OCI-LY7 (cell line): ENCODE results near the gene KLRB1. TPM values are rescaled to one million over a fixed set of nuclear protein-coding genes. Genes with fewer than 3 reads are reported as not detected.

ENCODE experiments used
- BruUV-seq: library from RNA; stranded (reverse); fragments of 400-500 nt; replicated peaks from 2 replicates; lab custom pipeline; 2021; lab: Mats Ljungman, UMichigan
- CTCF ChIA-PET: fragments of 300-600 bp; sonication (Branson Sonifier 250); formaldehyde crosslinking; loops from one replicate; lab custom pipeline; 2022; ENCODE audit warnings: antibody characterized with exemption; ENCODE audit not compliant: unreplicated experiment; lab: Charles Lee
- POLR2A ChIA-PET: fragments of 300-600 bp; sonication (Branson Sonifier 250); formaldehyde crosslinking; loops from one replicate; lab custom pipeline; 2022; ENCODE audit warnings: antibody characterized with exemption; lab: Charles Lee
- DNase-seq: peaks from one replicate; pipeline ENCODE4 v3.0.0-alpha.2; 2015; ENCODE audit warnings: low spot score
- H2AFZ ChIP-seq: fragments of 200-600 bp; sonication (generic), shearing (Covaris generic); 2 replicates; pipeline ENCODE4 v1.6.1; 2014; ENCODE audit warnings: mild to moderate bottlenecking, antibody characterized with exemption, low read length, moderate library complexity
- H3K27ac ChIP-seq: fragments of 200-600 bp; sonication (generic); 2 replicates; pipeline ENCODE4 v1.5.1; 2014; ENCODE audit warnings: mixed run types, low read depth, mild to moderate bottlenecking, moderate library complexity, low read length, inconsistent platforms; ENCODE audit not compliant: poor library complexity, severe bottlenecking
- H3K36me3 ChIP-seq: fragments of 200-600 bp; sonication (generic); 2 replicates; pipeline ENCODE4 v1.6.1; 2014; ENCODE audit warnings: mild to moderate bottlenecking, antibody characterized with exemption, low read length, moderate library complexity, mixed read lengths; ENCODE audit not compliant: insufficient read depth
- H3K4me1 ChIP-seq: fragments of 200-600 bp; sonication (generic); 2 replicates; pipeline ENCODE4 v1.5.1; 2014; ENCODE audit warnings: mild to moderate bottlenecking, low read length; ENCODE audit not compliant: insufficient read depth, poor library complexity, severe bottlenecking
- H3K4me2 ChIP-seq: fragments of 200-600 bp; sonication (generic); 2 replicates; pipeline ENCODE4 v1.6.1; 2014; ENCODE audit warnings: mild to moderate bottlenecking, low read length
- H3K4me3 ChIP-seq: fragments of 200-600 bp; sonication (generic); 2 replicates; pipeline ENCODE4 v1.5.1; 2014; ENCODE audit warnings: mild to moderate bottlenecking, low read depth, low read length; ENCODE audit not compliant: poor library complexity, severe bottlenecking
- H3K79me2 ChIP-seq: fragments of 200-600 bp; sonication (generic); 2 replicates; pipeline ENCODE4 v1.6.1; 2016; ENCODE audit warnings: low read depth, mild to moderate bottlenecking, low read length, moderate library complexity, mixed read lengths; ENCODE audit not compliant: insufficient read depth
- H3K9me2 ChIP-seq: fragments of 200-600 bp; sonication (generic); 2 replicates; pipeline ENCODE4 v1.6.1; 2016; ENCODE audit warnings: mild to moderate bottlenecking, low read length, mixed read lengths; ENCODE audit not compliant: insufficient read depth
- H3K9me3 ChIP-seq: fragments of 200-600 bp; sonication (generic); 2 replicates; pipeline ENCODE4 v1.6.1; 2014; ENCODE audit warnings: mild to moderate bottlenecking, mixed run types, low read length, mixed read lengths
- H4K20me1 ChIP-seq: fragments of 200-600 bp; sonication (generic); 2 replicates; pipeline ENCODE4 v1.6.1; 2014; ENCODE audit warnings: mild to moderate bottlenecking, antibody characterized with exemption, low read length, moderate library complexity, mixed read lengths; ENCODE audit not compliant: insufficient read depth
- EZH2phosphoT487 ChIP-seq: fragments of 200-600 bp; sonication (generic); IDR thresholded peaks from 2 replicates; pipeline ENCODE4 v1.6.1; 2018; ENCODE audit warnings: low read depth, borderline replicate concordance, mild to moderate bottlenecking, mixed run types, antibody characterized with exemption, low read length, moderate library complexity, mixed read lengths
- intact Hi-C: fragments of 100-400 bp; cut with micrococcal nuclease; formaldehyde crosslinking; loops from one replicate; pipeline ENCODE4 v1.10.0; 2022; ENCODE audit not compliant: unreplicated experiment
- total RNA-seq, 2 experiments: library from RNA; depleted of rRNA in 1 of 2; stranded (reverse); fragments of >200 nt in 1 of 2; shearing (Covaris generic) in 1 of 2; gene quantifications; 2 replicates each; pipeline ENCODE4 v1.2.3, GENCODE V29; 2014 to 2022
- TF ChIP-seq, protein P1 (sequence below): fragments of 200-600 bp; sonication (generic); conservative IDR thresholded peaks from 2 replicates; pipeline ENCODE4 v1.5.1; 2014; ENCODE audit warnings: mild to moderate bottlenecking, antibody characterized with exemption, low read length, moderate library complexity, mixed read lengths

Gene KLRB1
- total RNA-seq, 2 experiments from 2014 or later, result not detected

GRCh38 chr12:9597365-9597764, 10.4 kb downstream of the KLRB1 start:
- H3K4me3 ChIP-seq, result no peak overlapping the region
- H3K9me3 ChIP-seq, result no peaks in the 10 kb centered on the region
- no peak for DNase-seq
- H3K4me2 ChIP-seq, result no peak overlapping the region
- no peaks in the 10 kb centered on the region for H3K36me3 ChIP-seq
- H3K27ac ChIP-seq, result no peak overlapping the region
- no peaks in the 10 kb centered on the region for H3K79me2 ChIP-seq
- H3K9me2 ChIP-seq, result no peaks in the 10 kb centered on the region
- TF ChIP-seq, protein P1, sequence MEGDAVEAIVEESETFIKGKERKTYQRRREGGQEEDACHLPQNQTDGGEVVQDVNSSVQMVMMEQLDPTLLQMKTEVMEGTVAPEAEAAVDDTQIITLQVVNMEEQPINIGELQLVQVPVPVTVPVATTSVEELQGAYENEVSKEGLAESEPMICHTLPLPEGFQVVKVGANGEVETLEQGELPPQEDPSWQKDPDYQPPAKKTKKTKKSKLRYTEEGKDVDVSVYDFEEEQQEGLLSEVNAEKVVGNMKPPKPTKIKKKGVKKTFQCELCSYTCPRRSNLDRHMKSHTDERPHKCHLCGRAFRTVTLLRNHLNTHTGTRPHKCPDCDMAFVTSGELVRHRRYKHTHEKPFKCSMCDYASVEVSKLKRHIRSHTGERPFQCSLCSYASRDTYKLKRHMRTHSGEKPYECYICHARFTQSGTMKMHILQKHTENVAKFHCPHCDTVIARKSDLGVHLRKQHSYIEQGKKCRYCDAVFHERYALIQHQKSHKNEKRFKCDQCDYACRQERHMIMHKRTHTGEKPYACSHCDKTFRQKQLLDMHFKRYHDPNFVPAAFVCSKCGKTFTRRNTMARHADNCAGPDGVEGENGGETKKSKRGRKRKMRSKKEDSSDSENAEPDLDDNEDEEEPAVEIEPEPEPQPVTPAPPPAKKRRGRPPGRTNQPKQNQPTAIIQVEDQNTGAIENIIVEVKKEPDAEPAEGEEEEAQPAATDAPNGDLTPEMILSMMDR, result no peak
- TF ChIP-seq EZH2phosphoT487, result no peak
- ChIA-PET CTCF (no interaction called here), POLR2A (interaction anchor here (0.6 to 1.1 kb wide), 2 partner anchors 18 to 247 kb away, joined by 3 read pairs; no protein-coding TSS in a partner anchor)
- intact Hi-C loops, result no loop called here
- no peaks in the 10 kb centered on the region for H3K4me1 ChIP-seq
- H2AFZ ChIP-seq, result no peak overlapping the region
- H4K20me1 ChIP-seq, result no peaks in the 10 kb centered on the region
- no TSS peak for BruUV-seq

DNA sequence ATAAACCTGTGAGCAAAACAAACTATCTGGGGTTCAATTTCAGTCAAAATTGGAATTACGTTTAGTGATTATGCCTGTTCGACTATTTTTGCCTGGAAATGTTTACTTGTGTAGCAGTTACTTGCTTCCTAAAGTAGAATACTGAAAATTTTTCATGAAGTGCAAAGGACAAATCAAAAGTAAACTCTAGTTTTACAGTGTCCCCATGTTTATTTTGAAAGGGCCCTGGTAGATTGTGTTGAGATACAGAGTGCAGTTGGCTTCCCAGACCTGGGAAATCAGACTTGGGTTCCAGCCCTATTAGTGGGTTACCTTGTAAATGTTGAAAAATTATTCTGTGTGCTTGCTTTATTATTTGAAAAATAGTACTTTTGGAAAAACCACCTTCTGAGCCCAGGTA, 17.3 kb downstream of the KLRB1 start:
- Histone ChIP-seq H3K36me3 (no peaks in the 10 kb centered on the region), H3K9me3 (no peaks in the 10 kb centered on the region), H4K20me1 (no peaks in the 10 kb centered on the region), H2AFZ (no peak overlapping the region), H3K4me2 (no peak overlapping the region), H3K4me1 (no peaks in the 10 kb centered on the region), H3K79me2 (no peaks in the 10 kb centered on the region), H3K27ac (no peak overlapping the region), H3K4me3 (no peak overlapping the region), H3K9me2 (no peaks in the 10 kb centered on the region)
- TF ChIP-seq EZH2phosphoT487, result no peak
- TF ChIP-seq, protein P1, result no peak
- ChIA-PET POLR2A (no interaction called here), CTCF (no interaction called here)
- no peak for DNase-seq
- intact Hi-C loops, result no loop called here
- BruUV-seq, result no TSS peak

DNA sequence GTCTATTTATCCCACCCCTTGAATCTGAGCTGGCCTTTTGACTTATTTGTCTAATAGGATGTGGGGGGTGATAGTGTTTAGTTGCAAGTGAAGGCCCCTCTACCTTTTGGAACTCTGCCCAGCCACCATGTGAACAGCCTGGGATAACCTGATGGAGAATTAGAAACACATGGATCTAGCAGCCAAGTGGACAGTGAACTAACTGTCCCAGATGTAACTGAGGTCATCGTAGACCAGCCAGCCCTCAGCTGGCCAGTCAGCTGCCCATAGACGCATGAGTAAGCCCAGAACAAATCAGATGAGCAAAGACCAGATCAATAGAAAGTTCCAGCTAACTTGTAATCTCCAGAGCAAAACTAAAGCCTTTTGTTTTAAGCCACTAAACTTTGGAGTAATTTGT, 19.0 kb downstream of the KLRB1 start:
- H3K4me1 ChIP-seq, result no peaks in the 10 kb centered on the region
- H3K79me2 ChIP-seq, result no peaks in the 10 kb centered on the region
- no peaks in the 10 kb centered on the region for H3K9me2 ChIP-seq
- H2AFZ ChIP-seq, result no peak overlapping the region
- H3K36me3 ChIP-seq, result no peaks in the 10 kb centered on the region
- ChIA-PET POLR2A (interaction anchor here (0.6 kb wide), 3 partner anchors 51 to 650 kb away, joined by 3 to 10 read pairs (median 4); no protein-coding TSS in a partner anchor), CTCF (no interaction called here)
- DNase-seq, result no peak
- H3K9me3 ChIP-seq, result no peaks in the 10 kb centered on the region
- intact Hi-C loops, result loop anchor here (10.0 kb wide), 1 partner anchor 114 kb away; no protein-coding TSS in a partner anchor
- H4K20me1 ChIP-seq, result no peaks in the 10 kb centered on the region
- TF ChIP-seq EZH2phosphoT487, result no peak
- TF ChIP-seq, protein P1, result no peak
- no peak overlapping the region for H3K4me2 ChIP-seq
- H3K27ac ChIP-seq, result no peak overlapping the region
- no TSS peak for BruUV-seq
- no peak overlapping the region for H3K4me3 ChIP-seq
